BJ (cell line): ENCODE results near the gene CLCA4. TPM values are rescaled to one million over a fixed set of nuclear protein-coding genes. Genes with fewer than 3 reads are reported as not detected.

Source experiments
- CTCF ChIA-PET: fragments of 350-600 bp; formaldehyde crosslinking; extraction: SDS; loops from one replicate; lab custom pipeline; 2021; ENCODE audit warnings: antibody characterized with exemption, inconsistent platforms; lab: Yijun Ruan, JAX
- POLR2A ChIA-PET: fragments of 300-600 bp; sonication (Branson Sonifier 250); formaldehyde crosslinking; extraction: SDS; loops from one replicate; lab custom pipeline; 2021; ENCODE audit warnings: antibody characterized with exemption; lab: Charles Lee
- DNase-seq: peaks from one replicate; pipeline ENCODE4 v3.0.0-alpha.2; 2011; ENCODE audit warnings: low read depth
- H3K27me3 ChIP-seq: 2 replicates; pipeline ENCODE4 v1.6.0; 2011; ENCODE audit warnings: low read length; ENCODE audit not compliant: control insufficient read depth, insufficient read depth
- H3K36me3 ChIP-seq: 2 replicates; pipeline ENCODE4 v1.5.1; 2011; ENCODE audit warnings: low read length; ENCODE audit not compliant: control insufficient read depth, insufficient read depth
- H3K4me3 ChIP-seq: 2 replicates; pipeline ENCODE4 v1.5.1; 2011; ENCODE audit warnings: low read depth, mild to moderate bottlenecking, control low read depth, low read length
- polyA plus RNA-seq: library from polyadenylated mRNA; depleted of rRNA; stranded (reverse); fragments of >200 nt; gene quantifications from 2 replicates; pipeline ENCODE4 v1.2.3, GENCODE V29; 2011; rRNA removed
- TF ChIP-seq, protein P1 (sequence below): IDR thresholded peaks from 2 replicates; pipeline ENCODE4 v1.5.1; 2011; ENCODE audit warnings: low read depth, mild to moderate bottlenecking, control low read depth, inconsistent platforms, low read length, moderate library complexity; ENCODE audit not compliant: insufficient read depth

The CLCA4 gene
- polyA plus RNA-seq, 1 experiment: not detected

DNA sequence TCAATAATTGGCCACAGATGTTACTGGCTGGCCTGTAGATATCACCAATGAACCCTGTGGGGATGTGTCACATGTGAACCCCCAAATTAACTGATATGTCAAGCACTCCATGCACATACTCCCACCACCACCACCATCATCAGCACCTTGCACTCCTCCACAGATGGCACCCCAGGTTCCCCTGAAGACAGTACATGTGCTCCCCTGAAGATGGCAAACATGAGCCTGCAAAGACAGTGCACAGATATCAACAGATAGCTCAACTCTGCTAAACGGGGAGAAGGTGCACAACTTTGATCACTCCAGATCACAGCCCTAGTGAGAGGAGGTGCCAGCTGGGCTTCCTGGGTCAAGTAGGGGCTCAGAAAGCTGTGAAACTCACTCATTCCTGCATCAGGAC is 74.4 kb downstream of the CLCA4 start:
- POLR2A ChIA-PET: no interaction called here
- CTCF ChIA-PET: no interaction called here

More for the DNA sequence above, 74.4 kb downstream of the CLCA4 start:
- TF ChIP-seq, protein P1, sequence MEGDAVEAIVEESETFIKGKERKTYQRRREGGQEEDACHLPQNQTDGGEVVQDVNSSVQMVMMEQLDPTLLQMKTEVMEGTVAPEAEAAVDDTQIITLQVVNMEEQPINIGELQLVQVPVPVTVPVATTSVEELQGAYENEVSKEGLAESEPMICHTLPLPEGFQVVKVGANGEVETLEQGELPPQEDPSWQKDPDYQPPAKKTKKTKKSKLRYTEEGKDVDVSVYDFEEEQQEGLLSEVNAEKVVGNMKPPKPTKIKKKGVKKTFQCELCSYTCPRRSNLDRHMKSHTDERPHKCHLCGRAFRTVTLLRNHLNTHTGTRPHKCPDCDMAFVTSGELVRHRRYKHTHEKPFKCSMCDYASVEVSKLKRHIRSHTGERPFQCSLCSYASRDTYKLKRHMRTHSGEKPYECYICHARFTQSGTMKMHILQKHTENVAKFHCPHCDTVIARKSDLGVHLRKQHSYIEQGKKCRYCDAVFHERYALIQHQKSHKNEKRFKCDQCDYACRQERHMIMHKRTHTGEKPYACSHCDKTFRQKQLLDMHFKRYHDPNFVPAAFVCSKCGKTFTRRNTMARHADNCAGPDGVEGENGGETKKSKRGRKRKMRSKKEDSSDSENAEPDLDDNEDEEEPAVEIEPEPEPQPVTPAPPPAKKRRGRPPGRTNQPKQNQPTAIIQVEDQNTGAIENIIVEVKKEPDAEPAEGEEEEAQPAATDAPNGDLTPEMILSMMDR: no peak
- DNase-seq: no peak
- Histone ChIP-seq H3K36me3 (no peaks in the 10 kb centered on the region), H3K4me3 (no peak overlapping the region), H3K27me3 (no peaks in the 10 kb centered on the region)

Other genes with a start within 250 kb of the CLCA4 start
- 5.9 and 11.9 TPM in 2 replicates for gene ODF2L, start 150.8 kb upstream of the CLCA4 start, polyA plus RNA-seq
- gene CLCA2, start 122.9 kb upstream of the CLCA4 start, polyA plus RNA-seq: 0.42 and 1.0 TPM in 2 replicates
- gene CLCA1, start 78.2 kb upstream of the CLCA4 start, polyA plus RNA-seq: not detected in 2 replicates
- 33.9 and 61.9 TPM in 2 replicates for gene SH3GLB1, start 157.5 kb downstream of the CLCA4 start, polyA plus RNA-seq